Astrocyte (in vitro differentiated cells and primary cell): ENCODE results near the gene CCL28. TPM values are rescaled to one million over a fixed set of nuclear protein-coding genes. Genes with fewer than 3 reads are reported as not detected.

Experiments
- DNase-seq: peaks from one replicate; pipeline ENCODE4 v3.0.0-alpha.2; 2010; ENCODE audit warnings: low read depth
- FAIRE-seq: peaks from 2 replicates; lab custom pipeline; 2011; peaks lifted over from hg19 to GRCh38; lab: Jason Lieb, UNC
- H2AFZ ChIP-seq: 2 replicates; pipeline ENCODE4 v1.6.0; 2012; ENCODE audit warnings: low read depth, low read length, inconsistent platforms
- H3K27ac ChIP-seq: 2 replicates; pipeline ENCODE4 v1.5.1; 2011; ENCODE audit warnings: low read depth, low read length, inconsistent platforms
- H3K27me3 ChIP-seq: 2 replicates; pipeline ENCODE4 v1.6.0; 2011; ENCODE audit warnings: low read length, inconsistent platforms; ENCODE audit not compliant: insufficient read depth
- H3K36me3 ChIP-seq: 2 replicates; pipeline ENCODE4 v1.5.1; 2011; ENCODE audit warnings: low read length, inconsistent platforms; ENCODE audit not compliant: insufficient read depth
- H3K4me1 ChIP-seq: 2 replicates; pipeline ENCODE4 v1.5.1; 2011; ENCODE audit warnings: low read length, inconsistent platforms; ENCODE audit not compliant: insufficient read depth
- H3K4me2 ChIP-seq: 2 replicates; pipeline ENCODE4 v1.6.0; 2012; ENCODE audit warnings: low read length, inconsistent platforms
- H3K4me3 ChIP-seq: 2 replicates; pipeline ENCODE4 v1.5.1; 2011; ENCODE audit warnings: low read depth, mild to moderate bottlenecking, low read length, inconsistent platforms; ENCODE audit not compliant: insufficient read depth
- H3K79me2 ChIP-seq: 2 replicates; pipeline ENCODE4 v1.6.0; 2012; ENCODE audit warnings: mild to moderate bottlenecking, low read length, inconsistent platforms; ENCODE audit not compliant: insufficient read depth
- H3K9ac ChIP-seq: 2 replicates; pipeline ENCODE4 v1.6.0; 2012; ENCODE audit warnings: mild to moderate bottlenecking, low read length, inconsistent platforms
- H3K9me3 ChIP-seq: 2 replicates; pipeline ENCODE4 v1.5.1; 2012; ENCODE audit warnings: low read depth, mild to moderate bottlenecking, low read length, inconsistent platforms; ENCODE audit not compliant: insufficient read depth
- H4K20me1 ChIP-seq: 2 replicates; pipeline ENCODE4 v1.6.0; 2012; ENCODE audit warnings: low read length, inconsistent platforms; ENCODE audit not compliant: insufficient read depth
- H3K27ac Mint-ChIP-seq: one replicate; pipeline ENCODE4 v1.8.0; 2021; ENCODE audit warnings: mild to moderate bottlenecking, mixed read lengths; ENCODE audit not compliant: unreplicated experiment
- H3K27me3 Mint-ChIP-seq: one replicate; pipeline ENCODE4 v1.8.0; 2021; ENCODE audit warnings: low read depth, mixed read lengths; ENCODE audit not compliant: unreplicated experiment
- H3K36me3 Mint-ChIP-seq: one replicate; pipeline ENCODE4 v1.8.0; 2021; ENCODE audit warnings: low read depth, mixed read lengths; ENCODE audit not compliant: unreplicated experiment
- H3K4me1 Mint-ChIP-seq: one replicate; pipeline ENCODE4 v1.8.0; 2021; ENCODE audit warnings: low read depth, mixed read lengths; ENCODE audit not compliant: unreplicated experiment
- H3K4me3 Mint-ChIP-seq: one replicate; pipeline ENCODE4 v1.8.0; 2021; ENCODE audit warnings: mild to moderate bottlenecking, moderate library complexity, mixed read lengths; ENCODE audit not compliant: unreplicated experiment
- H3K9me3 Mint-ChIP-seq: one replicate; pipeline ENCODE4 v1.8.0; 2021; ENCODE audit warnings: mild to moderate bottlenecking, mixed read lengths; ENCODE audit not compliant: unreplicated experiment
- EZH2 ChIP-seq: IDR thresholded peaks from 2 replicates; pipeline ENCODE4 v1.6.1; 2012; ENCODE audit warnings: mild to moderate bottlenecking, low read length, inconsistent platforms; ENCODE audit not compliant: insufficient read depth
- total RNA-seq: library from RNA; stranded (reverse); gene quantifications from 2 replicates; pipeline ENCODE4 v1.2.1, GENCODE V29; 2021
- TF ChIP-seq, protein P1 (sequence below): IDR thresholded peaks from 2 replicates; pipeline ENCODE4 v1.5.1; 2011; ENCODE audit warnings: low read depth, mild to moderate bottlenecking, inconsistent platforms, low read length, moderate library complexity; ENCODE audit not compliant: insufficient read depth

CCL28 gene
- total RNA-seq, 1 donor from 2014 or later = 0.16 TPM

DNA sequence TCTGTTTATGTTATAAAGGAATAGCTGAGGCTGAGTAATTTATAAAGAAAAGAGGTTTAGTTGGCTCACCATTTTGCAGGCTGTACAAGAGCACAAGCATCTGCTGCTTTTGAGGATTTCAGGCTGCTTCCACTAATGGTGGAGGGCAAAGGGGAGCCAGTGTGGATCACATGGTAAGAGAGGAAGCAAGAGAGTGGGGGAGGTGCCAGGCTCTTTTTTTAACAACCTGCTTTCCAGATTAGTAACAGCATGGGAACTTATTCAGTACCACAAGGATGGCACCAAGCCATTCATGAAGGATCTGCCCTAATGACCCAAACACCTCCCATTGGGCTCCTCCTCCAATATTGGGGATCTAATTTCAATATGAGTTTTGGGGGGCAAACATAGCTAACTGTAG lies 40.4 kb downstream of the CCL28 start:
- H3K36me3 ChIP-seq = no peaks in the 10 kb centered on the region
- DNase-seq (no peak), FAIRE-seq (no peak)
- Mint-ChIP-seq H3K36me3 (no peaks in the 10 kb centered on the region), H3K27ac (no peak overlapping the region), H3K9me3 (peaks cover 9% of the 10 kb centered on the region), H3K27me3 (no peaks in the 10 kb centered on the region), H3K4me1 (peaks cover 2% of the 10 kb centered on the region), H3K4me3 (no peak overlapping the region)
- no peak overlapping the region for H2AFZ ChIP-seq
- no peaks in the 10 kb centered on the region for H3K9me3 ChIP-seq
- no peaks in the 10 kb centered on the region for H4K20me1 ChIP-seq
- H3K4me3 ChIP-seq = no peak overlapping the region
- H3K4me1 ChIP-seq = no peaks in the 10 kb centered on the region
- H3K27ac ChIP-seq = no peak overlapping the region
- H3K9ac ChIP-seq = no peak overlapping the region
- no peaks in the 10 kb centered on the region for H3K27me3 ChIP-seq
- no peak overlapping the region for H3K4me2 ChIP-seq
- TF ChIP-seq EZH2 = no peak
- TF ChIP-seq, protein P1, sequence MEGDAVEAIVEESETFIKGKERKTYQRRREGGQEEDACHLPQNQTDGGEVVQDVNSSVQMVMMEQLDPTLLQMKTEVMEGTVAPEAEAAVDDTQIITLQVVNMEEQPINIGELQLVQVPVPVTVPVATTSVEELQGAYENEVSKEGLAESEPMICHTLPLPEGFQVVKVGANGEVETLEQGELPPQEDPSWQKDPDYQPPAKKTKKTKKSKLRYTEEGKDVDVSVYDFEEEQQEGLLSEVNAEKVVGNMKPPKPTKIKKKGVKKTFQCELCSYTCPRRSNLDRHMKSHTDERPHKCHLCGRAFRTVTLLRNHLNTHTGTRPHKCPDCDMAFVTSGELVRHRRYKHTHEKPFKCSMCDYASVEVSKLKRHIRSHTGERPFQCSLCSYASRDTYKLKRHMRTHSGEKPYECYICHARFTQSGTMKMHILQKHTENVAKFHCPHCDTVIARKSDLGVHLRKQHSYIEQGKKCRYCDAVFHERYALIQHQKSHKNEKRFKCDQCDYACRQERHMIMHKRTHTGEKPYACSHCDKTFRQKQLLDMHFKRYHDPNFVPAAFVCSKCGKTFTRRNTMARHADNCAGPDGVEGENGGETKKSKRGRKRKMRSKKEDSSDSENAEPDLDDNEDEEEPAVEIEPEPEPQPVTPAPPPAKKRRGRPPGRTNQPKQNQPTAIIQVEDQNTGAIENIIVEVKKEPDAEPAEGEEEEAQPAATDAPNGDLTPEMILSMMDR = no peak
- H3K79me2 ChIP-seq = no peaks in the 10 kb centered on the region

- H3K4me2 ChIP-seq = no peak overlapping the region
- H4K20me1 ChIP-seq = no peaks in the 10 kb centered on the region
- no peak for FAIRE-seq
- H3K27ac ChIP-seq = no peak overlapping the region
- no peaks in the 10 kb centered on the region for H3K36me3 ChIP-seq
- H3K9ac ChIP-seq = no peak overlapping the region
- H2AFZ ChIP-seq = no peak overlapping the region
- TF ChIP-seq, protein P1 = no peak
- TF ChIP-seq EZH2 = no peak
- H3K9me3 ChIP-seq = no peaks in the 10 kb centered on the region
- no peak overlapping the region for H3K27ac Mint-ChIP-seq
- H3K9me3 Mint-ChIP-seq = peaks cover 9% of the 10 kb centered on the region
- no peaks in the 10 kb centered on the region for H3K4me1 ChIP-seq
- H3K27me3 Mint-ChIP-seq = peaks cover 4% of the 10 kb centered on the region
- DNase-seq = no peak
- no peaks in the 10 kb centered on the region for H3K79me2 ChIP-seq
- H3K36me3 Mint-ChIP-seq = no peaks in the 10 kb centered on the region
- no peak overlapping the region for H3K4me3 ChIP-seq
- H3K4me1 Mint-ChIP-seq = no peaks in the 10 kb centered on the region
- H3K27me3 ChIP-seq = no peaks in the 10 kb centered on the region
- H3K4me3 Mint-ChIP-seq = no peak overlapping the region
These were observed 41.8 kb downstream of the CCL28 start for GRCh38 chr5:43370352-43370751.

- Histone ChIP-seq H4K20me1 (no peaks in the 10 kb centered on the region), H3K79me2 (no peaks in the 10 kb centered on the region), H3K9ac (no peak overlapping the region), H3K4me3 (no peak overlapping the region), H3K27ac (no peak overlapping the region), H3K4me2 (no peak overlapping the region), H2AFZ (no peak overlapping the region), H3K27me3 (no peaks in the 10 kb centered on the region), H3K4me1 (no peaks in the 10 kb centered on the region), H3K9me3 (no peaks in the 10 kb centered on the region), H3K36me3 (no peaks in the 10 kb centered on the region)
- Mint-ChIP-seq H3K4me1 (no peaks in the 10 kb centered on the region), H3K4me3 (no peak overlapping the region), H3K27me3 (peaks cover 4% of the 10 kb centered on the region), H3K9me3 (peaks cover 9% of the 10 kb centered on the region), H3K36me3 (no peaks in the 10 kb centered on the region), H3K27ac (no peak overlapping the region)
- DNase-seq (no peak), FAIRE-seq (no peak)
- no peak for TF ChIP-seq EZH2
- TF ChIP-seq, protein P1 = no peak
These were observed 42.5 kb downstream of the CCL28 start for GRCh38 chr5:43369651-43370050.
